Endothelial cell of umbilical vein (primary cell): ENCODE data around the gene SEMA3E. TPM values are rescaled to one million over a fixed set of nuclear protein-coding genes. Genes with fewer than 3 reads are reported as not detected.

Source experiments
- BruUV-seq: library from RNA; stranded (reverse); fragments of 400-500 nt; replicated peaks from 2 replicates; lab custom pipeline; 2021; lab: Mats Ljungman, UMichigan
- CTCF ChIA-PET: fragments of 300-600, 350-600 bp; sonication (Branson Sonifier 250); formaldehyde crosslinking; loops from one replicate; lab custom pipeline; 2021; ENCODE audit warnings: antibody characterized with exemption, inconsistent platforms; lab: Charles Lee
- POLR2A ChIA-PET: fragments of 300-600, 350-600 bp; sonication (Branson Sonifier 250); formaldehyde crosslinking; loops from one replicate; lab custom pipeline; 2021; ENCODE audit warnings: antibody characterized with exemption, inconsistent platforms; lab: Charles Lee
- DNase-seq: peaks from one replicate; pipeline ENCODE4 v3.0.0-alpha.2; 2011; ENCODE audit warnings: low read depth, low spot score
- FAIRE-seq: peaks from 2 replicates; lab custom pipeline; 2011; peaks lifted over from hg19 to GRCh38; lab: Jason Lieb, UNC
- H2AFZ ChIP-seq: 2 replicates; pipeline ENCODE4 v1.6.0; 2012; ENCODE audit warnings: low read depth, low read length, control low read depth, inconsistent platforms
- H3K27ac ChIP-seq: 2 replicates; pipeline ENCODE4 v1.5.1; 2011; ENCODE audit warnings: low read depth, mild to moderate bottlenecking, control low read depth, low read length, moderate library complexity; ENCODE audit not compliant: insufficient read depth
- H3K27me3 ChIP-seq, 2 experiments: 2 replicates each; pipeline versions ENCODE4 v1.6.0 to v1.6.1; 2011; ENCODE audit warnings: low read length in 2 of 2, mixed read lengths in 1 of 2; ENCODE audit not compliant: control insufficient read depth in 2 of 2, insufficient read depth in 2 of 2
- H3K36me3 ChIP-seq, 2 experiments: 2 replicates in 1 of 2; 3 replicates in 1 of 2; pipeline ENCODE4 v1.5.1; 2011; ENCODE audit warnings: low read length in 2 of 2, mild to moderate bottlenecking in 1 of 2, moderate library complexity in 1 of 2; ENCODE audit not compliant: control insufficient read depth in 2 of 2, insufficient read depth in 2 of 2; ENCODE audit errors: extremely low read depth in 1 of 2
- H3K4me1 ChIP-seq: 3 replicates; pipeline ENCODE4 v1.5.1; 2011; ENCODE audit warnings: mild to moderate bottlenecking, low read length; ENCODE audit not compliant: control insufficient read depth, insufficient read depth; ENCODE audit errors: extremely low read depth
- H3K4me2 ChIP-seq: 2 replicates; pipeline ENCODE4 v1.6.1; 2011; ENCODE audit warnings: low read length, control low read depth, mixed read lengths; ENCODE audit not compliant: insufficient read depth
- H3K4me3 ChIP-seq, 3 experiments: fragments of 200-600 bp in 1 of 3; sonication (generic), shearing (Covaris generic) in 1 of 3; replicated peaks in 1 of 3; 2 replicates each; pipeline ENCODE4 v1.5.1; 2011 to 2016; ENCODE audit warnings: control low read depth in 3 of 3, low read length in 3 of 3, mild to moderate bottlenecking in 2 of 3, inconsistent platforms in 1 of 3, low read depth in 1 of 3, moderate library complexity in 1 of 3; ENCODE audit not compliant: insufficient read depth in 1 of 3
- H3K79me2 ChIP-seq: 2 replicates; pipeline ENCODE4 v1.6.0; 2012; ENCODE audit warnings: low read length, inconsistent platforms; ENCODE audit not compliant: control insufficient read depth, insufficient read depth
- H3K9ac ChIP-seq: replicated peaks from 2 replicates; pipeline ENCODE3; 2011; ENCODE audit warnings: low read length, control low read depth; ENCODE audit not compliant: insufficient read depth; ENCODE audit errors: extremely low read depth
- H3K9me1 ChIP-seq: replicated peaks from 3 replicates; pipeline ENCODE4 v1.6.0; 2011; ENCODE audit warnings: mild to moderate bottlenecking, low read length; ENCODE audit not compliant: control insufficient read depth, insufficient read depth; ENCODE audit errors: extremely low read depth
- H3K9me3 ChIP-seq: replicated peaks from 2 replicates; pipeline ENCODE4 v1.5.1; 2012; ENCODE audit warnings: low read length, inconsistent platforms; ENCODE audit not compliant: control insufficient read depth, insufficient read depth
- H4K20me1 ChIP-seq: replicated peaks from 2 replicates; pipeline ENCODE3; 2011; ENCODE audit warnings: mild to moderate bottlenecking, low read length; ENCODE audit not compliant: control insufficient read depth, insufficient read depth; ENCODE audit errors: extremely low read depth
- CTCF ChIP-seq, 2 donors: IDR thresholded peaks; 1 replicate in 1 of 2; 2 replicates in 1 of 2; pipeline ENCODE4 v1.5.1; 2011; ENCODE audit warnings: low read length in 2 of 2, mild to moderate bottlenecking in 2 of 2, moderate library complexity in 2 of 2, control low read depth in 1 of 2, inconsistent platforms in 1 of 2, low read depth in 1 of 2; ENCODE audit not compliant: insufficient read depth in 1 of 2; ENCODE audit errors: extremely low read depth in 1 of 2
- EZH2 ChIP-seq: IDR thresholded peaks from 2 replicates; pipeline ENCODE4 v1.6.1; 2012; ENCODE audit warnings: borderline replicate concordance, low read depth, mild to moderate bottlenecking, moderate library complexity, low read length, inconsistent platforms; ENCODE audit not compliant: severe bottlenecking
- FOS ChIP-seq: IDR thresholded peaks from 2 replicates; pipeline ENCODE4 v1.6.1; 2011; ENCODE audit warnings: mild to moderate bottlenecking, low read length, moderate library complexity, borderline replicate concordance; ENCODE audit not compliant: insufficient read depth
- GATA2 ChIP-seq: IDR thresholded peaks from 2 replicates; pipeline ENCODE4 v1.7.0; 2011; ENCODE audit warnings: low read depth, mild to moderate bottlenecking, moderate library complexity, mixed read lengths, low read length; ENCODE audit not compliant: insufficient read length, insufficient read depth
- JUN ChIP-seq: IDR thresholded peaks from 2 replicates; pipeline ENCODE4 v1.6.1; 2011; ENCODE audit warnings: borderline replicate concordance, low read depth; ENCODE audit not compliant: insufficient read length, insufficient read depth
- MAX ChIP-seq: IDR thresholded peaks from 2 replicates; pipeline ENCODE4 v1.6.1; 2011; ENCODE audit not compliant: insufficient read depth, insufficient read length
- MYC ChIP-seq: IDR thresholded peaks from one replicate; pipeline ENCODE4 v1.6.1; 2011; ENCODE audit warnings: mild to moderate bottlenecking, low read depth, low read length
- POLR2A ChIP-seq: IDR thresholded peaks from 2 replicates; pipeline ENCODE4 v1.6.1; 2012; ENCODE audit warnings: low read depth, mild to moderate bottlenecking, control low read depth, low read length
- POLR2AphosphoS5 ChIP-seq: IDR thresholded peaks from 2 replicates; pipeline ENCODE4 v1.6.1; 2012; ENCODE audit warnings: low read depth, mild to moderate bottlenecking, control low read depth, low read length, moderate library complexity; ENCODE audit not compliant: insufficient read depth
- dilution Hi-C: fragments of 300-500 bp; cut with MboI; formaldehyde crosslinking; loops from one replicate; pipeline ENCODE4 v1.15.0; 2019; ENCODE audit warnings: low sequenced_read_pairs; ENCODE audit not compliant: extremely low pct_ligation_motif_present
- intact Hi-C: fragments of 100-400 bp; cut with micrococcal nuclease; formaldehyde crosslinking; loops from one replicate; pipeline ENCODE4 v1.10.0; 2022
- polyA plus RNA-seq, 4 experiments: library from polyadenylated mRNA; depleted of rRNA in 3 of 4; stranded (reverse) in 3 of 4; unstranded in 1 of 4; fragments of >200 nt; gene quantifications; 2 replicates each; pipeline versions ENCODE4 v1.2.1 to v1.2.3, GENCODE V29; 2011 to 2012; ENCODE audit warnings: missing spikeins in 1 of 4
- total RNA-seq: library from RNA; stranded (reverse); gene quantifications from 2 replicates; pipeline ENCODE4 v1.2.3, GENCODE V29; 2021

The SEMA3E gene
- total and polyA plus RNA-seq, 2 donors (not counting 3 experiments of a cell fraction or from before 2014, with no cell fraction given) = not detected

- TF ChIP-seq POLR2AphosphoS5 (no peak), GATA2 (no peak), FOS (no peak), EZH2 (no peak), JUN (no peak), POLR2A (no peak), CTCF (IDR thresholded peaks at IDR 0.05; ENCODE audit: extremely low read depth in 1 of 2, insufficient read depth in 1 of 2, low read depth in 1 of 2, low read length in 2 of 2) (no peak), MAX (no peak), MYC (no peak)
- H4K20me1 ChIP-seq = no peaks in the 10 kb centered on the region
- no peaks in the 10 kb centered on the region for H3K36me3 ChIP-seq
- H3K79me2 ChIP-seq = no peaks in the 10 kb centered on the region
- ChIA-PET CTCF (interaction anchor here (1.6 kb wide), 1 partner anchor 12 kb away, joined by 4 read pairs; no protein-coding TSS in a partner anchor), POLR2A (no interaction called here)
- H3K4me1 ChIP-seq = no peaks in the 10 kb centered on the region
- H3K9me1 ChIP-seq = no peaks in the 10 kb centered on the region
- dilution Hi-C loops (no loop called here), intact Hi-C loops (no loop called here)
- H3K27me3 ChIP-seq = no peaks in the 10 kb centered on the region
- H3K4me2 ChIP-seq = no peak overlapping the region
- H2AFZ ChIP-seq = no peak overlapping the region
- no peaks in the 10 kb centered on the region for H3K9me3 ChIP-seq
- no peak for FAIRE-seq
- no peak overlapping the region for H3K4me3 ChIP-seq
- H3K9ac ChIP-seq = no peak overlapping the region
- H3K27ac ChIP-seq = no peak overlapping the region
- DNase-seq = no peak
- no TSS peak for BruUV-seq
Observed at GRCh38 chr7:83509255-83510021, 139.5 kb downstream of the SEMA3E start.
